SK-N-SH (cell line): ENCODE measurements around the gene SPANXN2.

Experiments
- EZH2phosphoT487 ChIP-seq: fragments of 200-600 bp; sonication (generic); IDR thresholded peaks from 2 replicates; pipeline ENCODE4 v1.6.1; 2017; ENCODE audit warnings: low read depth, mixed run types, mild to moderate bottlenecking, antibody characterized with exemption, moderate library complexity, borderline replicate concordance
- POLR2AphosphoS5 ChIP-seq: IDR thresholded peaks from 2 replicates; pipeline ENCODE4 v1.6.1; 2012; ENCODE audit warnings: low read depth, low read length
- RCOR1 ChIP-seq: fragments of 150-350 bp; IDR thresholded peaks from 2 replicates; pipeline ENCODE4 v1.6.1; 2017; ENCODE audit warnings: antibody characterized with exemption, low read length
- SIN3A ChIP-seq: IDR thresholded peaks from 2 replicates; pipeline ENCODE4 v1.6.1; 2012; ENCODE audit warnings: low read depth, mild to moderate bottlenecking, low read length, moderate library complexity, borderline replicate concordance

DNA sequence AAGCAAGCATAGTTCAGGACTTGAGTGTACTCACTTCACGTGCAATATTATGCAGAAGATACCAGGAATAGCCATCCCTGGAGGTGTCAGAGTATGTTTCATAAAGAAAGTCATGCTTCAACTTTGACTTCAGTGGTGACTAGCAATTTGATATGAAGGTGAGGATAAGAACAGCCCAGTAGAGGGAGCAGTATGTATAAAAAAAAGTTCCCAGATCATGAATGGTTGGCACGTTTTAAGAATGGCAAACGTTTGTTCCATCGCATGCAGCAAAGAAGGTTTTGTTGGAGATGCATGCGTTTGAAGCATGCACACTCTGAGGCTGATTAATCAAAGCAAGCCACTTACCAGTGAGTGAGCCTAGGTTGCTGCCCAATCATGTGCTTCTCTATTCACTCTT lies 51.2 kb downstream of the SPANXN2 start:
- TF ChIP-seq SIN3A, result no peak
- TF ChIP-seq POLR2AphosphoS5, result no peak
- no peak for TF ChIP-seq EZH2phosphoT487
- TF ChIP-seq RCOR1, result no peak
